VCaP (cell line): ENCODE data around the gene GSAP.

Experiments
- H3K27ac ChIP-seq: fragments of 450-650 bp; 2 replicates; pipeline ENCODE4 v1.5.1; 2017
- CTCF ChIP-seq: fragments of 450-650 bp; conservative IDR thresholded peaks from 2 replicates; pipeline ENCODE4 v1.5.1; 2017; ENCODE audit warnings: mild to moderate bottlenecking, moderate library complexity

Gene GSAP

DNA sequence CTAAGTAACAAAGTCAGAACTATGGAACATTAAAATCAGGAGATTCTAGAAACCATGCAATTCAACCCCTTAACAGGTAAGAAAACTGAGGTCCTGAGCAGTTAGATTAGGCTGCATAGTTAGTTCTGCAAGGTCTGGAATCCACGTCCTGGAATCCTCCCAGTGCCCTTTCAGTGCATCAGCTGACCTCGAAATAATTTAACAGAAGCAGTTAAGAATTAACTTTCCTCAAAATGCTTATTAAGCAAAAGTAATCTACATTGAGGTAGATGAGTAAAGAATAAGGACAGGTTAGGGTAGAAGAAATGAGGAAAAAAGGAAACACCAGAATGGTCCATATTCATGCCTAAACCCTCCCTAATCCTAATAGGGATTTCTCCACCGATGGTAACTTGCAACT lies 37.6 kb downstream of the GSAP start:
- no peak for TF ChIP-seq CTCF
- no peak overlapping the region for H3K27ac ChIP-seq

GRCh38 chr7:77370606-77371005 lies 45.5 kb downstream of the GSAP start:
- no peak overlapping the region for H3K27ac ChIP-seq
- TF ChIP-seq CTCF, result no peak

DNA sequence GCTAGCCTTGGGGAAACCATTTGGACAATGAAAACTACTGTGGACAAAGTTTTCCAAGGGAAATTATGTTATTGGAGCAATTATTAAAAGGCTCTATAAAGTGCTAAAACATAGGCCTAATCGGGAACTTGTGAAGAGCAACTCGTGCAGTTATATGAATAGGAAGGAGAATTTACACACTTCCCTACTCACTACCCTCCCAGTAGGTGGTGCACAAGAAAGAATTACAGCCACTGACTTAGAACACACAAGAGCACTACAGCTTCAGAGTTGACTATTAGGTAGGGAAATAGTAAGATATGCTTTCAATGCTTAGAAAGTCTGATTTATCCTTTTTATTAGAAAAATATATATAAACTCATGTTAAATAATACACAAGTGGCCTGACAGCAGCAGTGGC lies 47.2 kb downstream of the GSAP start:
- peak; percentile 58 for TF ChIP-seq CTCF
- H3K27ac ChIP-seq, result no peak overlapping the region

GRCh38 chr7:77367976-77368375 lies 48.2 kb downstream of the GSAP start:
- H3K27ac ChIP-seq, result no peak overlapping the region
- TF ChIP-seq CTCF, result no peak

DNA sequence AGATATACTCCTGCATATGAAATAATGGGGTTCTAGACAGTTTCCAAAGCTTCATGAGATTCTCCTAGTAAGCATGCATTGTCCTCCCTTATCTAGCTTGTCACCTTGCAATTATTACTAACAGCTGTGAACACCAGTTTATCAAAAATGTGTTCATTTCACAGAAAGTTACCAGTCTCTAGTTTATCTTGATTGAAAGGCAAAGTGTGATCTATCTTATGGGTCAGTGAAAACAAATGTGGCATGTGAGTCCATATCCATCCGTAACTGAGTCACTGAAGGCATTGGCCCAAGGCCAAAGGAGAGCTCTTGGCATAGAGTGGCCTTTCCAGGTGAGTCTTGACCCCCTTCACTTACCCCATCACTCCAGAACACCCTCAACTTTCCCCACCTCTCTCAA lies 53.2 kb downstream of the GSAP start:
- no peak overlapping the region for H3K27ac ChIP-seq
- TF ChIP-seq CTCF, result no peak

DNA sequence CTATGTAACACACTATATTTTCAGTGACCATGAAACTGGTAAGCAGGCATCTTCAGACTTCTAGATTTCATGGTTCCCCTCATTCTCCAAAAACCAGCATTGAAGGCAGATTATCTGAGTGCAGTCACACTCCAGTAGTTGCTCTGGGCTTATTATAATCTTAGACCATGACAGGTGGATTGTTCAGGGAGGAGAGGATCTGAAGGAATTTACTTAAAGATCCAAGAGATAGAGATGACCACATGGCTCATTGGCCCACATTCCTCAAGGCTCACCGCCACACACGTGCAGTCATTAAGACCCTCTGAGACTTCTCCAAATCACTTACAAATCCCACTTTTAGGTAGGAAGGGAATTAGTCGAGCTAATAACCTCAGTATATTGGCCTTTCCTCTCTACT lies 55.2 kb downstream of the GSAP start:
- TF ChIP-seq CTCF, result no peak

GRCh38 chr7:77360104-77360503 lies 56.0 kb downstream of the GSAP start:
- H3K27ac ChIP-seq, result peak overlapping the region; percentile 82
- no peak for TF ChIP-seq CTCF

More for the DNA sequence above, 55.2 kb downstream of the GSAP start:
- peak overlapping the region; percentile 82 for H3K27ac ChIP-seq

DNA sequence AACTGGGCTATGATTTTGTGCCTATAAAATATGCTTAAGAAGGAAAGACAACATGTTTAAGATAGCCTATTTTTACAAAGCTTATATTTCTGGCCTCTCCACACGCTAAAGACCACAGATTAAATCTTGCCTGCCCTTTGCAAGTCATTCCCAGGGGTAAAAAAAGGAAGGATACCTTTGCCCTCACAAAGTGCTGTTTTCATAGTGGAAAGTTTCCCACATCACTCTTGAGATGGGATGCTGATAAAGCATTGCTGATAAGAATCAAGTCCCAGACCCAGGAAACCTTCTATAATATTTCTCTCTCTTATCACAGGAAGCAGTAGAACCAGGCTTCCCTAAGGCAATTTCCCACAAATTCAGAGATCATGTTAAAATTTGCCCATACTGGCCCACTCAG lies 56.5 kb downstream of the GSAP start:
- no peak for TF ChIP-seq CTCF
- peak overlapping the region; percentile 82 for H3K27ac ChIP-seq
